ENCODE results near the gene KAT8. TPM values are rescaled to one million over a fixed set of nuclear protein-coding genes. Genes with fewer than 3 reads are reported as not detected.

KAT8 gene
- total and polyA plus RNA-seq, 2 of the 13 experiments (the other 11 are each of a cell fraction or from before 2014, with no cell fraction given): 79.0 to 84.2 TPM

DNA sequence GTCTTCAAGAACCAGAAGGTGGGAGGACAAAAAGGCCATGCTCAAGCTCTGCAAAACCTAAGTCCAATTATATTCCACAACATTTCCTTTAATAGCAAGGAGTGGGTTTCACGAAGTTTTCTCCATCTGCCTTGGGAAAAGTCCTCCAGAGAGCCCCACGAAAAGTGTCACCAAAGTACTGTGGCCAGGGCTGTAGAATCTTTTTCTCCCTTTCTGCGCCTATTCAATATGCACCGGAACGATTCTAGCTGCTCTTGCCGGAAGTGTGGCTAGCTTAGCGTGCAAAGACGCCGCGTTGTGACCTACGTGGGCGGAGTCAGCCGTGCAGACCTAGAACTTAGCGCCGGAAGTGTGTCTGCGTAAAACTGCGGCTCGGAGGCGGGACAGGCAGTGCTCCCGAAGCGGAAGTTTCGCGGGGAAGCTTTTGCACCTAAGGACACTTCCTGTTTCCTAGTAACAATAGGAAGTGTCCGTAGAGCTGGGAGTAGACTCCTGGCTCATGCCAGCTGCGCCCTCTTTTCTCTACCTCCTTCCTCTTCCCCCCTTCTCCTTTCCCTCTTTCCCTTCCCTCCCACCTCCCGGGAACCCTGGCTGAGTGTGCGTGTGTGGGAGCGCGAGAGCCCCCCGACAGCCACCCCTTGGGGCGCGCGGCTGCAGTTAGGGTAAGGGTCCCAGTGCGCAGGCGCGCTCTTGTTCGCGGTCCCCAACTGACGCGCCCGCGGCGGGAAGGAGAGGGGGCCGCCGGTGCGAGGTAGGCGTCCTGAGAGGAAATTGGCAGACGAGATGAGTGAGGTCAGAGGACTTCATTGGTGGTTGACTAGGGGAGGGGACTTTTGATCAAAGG, 43.3 kb upstream of the KAT8 start, which contains the start of the genes ZNF646 and ZNF668 (continued):
- TF ChIP-seq, protein P1, sequence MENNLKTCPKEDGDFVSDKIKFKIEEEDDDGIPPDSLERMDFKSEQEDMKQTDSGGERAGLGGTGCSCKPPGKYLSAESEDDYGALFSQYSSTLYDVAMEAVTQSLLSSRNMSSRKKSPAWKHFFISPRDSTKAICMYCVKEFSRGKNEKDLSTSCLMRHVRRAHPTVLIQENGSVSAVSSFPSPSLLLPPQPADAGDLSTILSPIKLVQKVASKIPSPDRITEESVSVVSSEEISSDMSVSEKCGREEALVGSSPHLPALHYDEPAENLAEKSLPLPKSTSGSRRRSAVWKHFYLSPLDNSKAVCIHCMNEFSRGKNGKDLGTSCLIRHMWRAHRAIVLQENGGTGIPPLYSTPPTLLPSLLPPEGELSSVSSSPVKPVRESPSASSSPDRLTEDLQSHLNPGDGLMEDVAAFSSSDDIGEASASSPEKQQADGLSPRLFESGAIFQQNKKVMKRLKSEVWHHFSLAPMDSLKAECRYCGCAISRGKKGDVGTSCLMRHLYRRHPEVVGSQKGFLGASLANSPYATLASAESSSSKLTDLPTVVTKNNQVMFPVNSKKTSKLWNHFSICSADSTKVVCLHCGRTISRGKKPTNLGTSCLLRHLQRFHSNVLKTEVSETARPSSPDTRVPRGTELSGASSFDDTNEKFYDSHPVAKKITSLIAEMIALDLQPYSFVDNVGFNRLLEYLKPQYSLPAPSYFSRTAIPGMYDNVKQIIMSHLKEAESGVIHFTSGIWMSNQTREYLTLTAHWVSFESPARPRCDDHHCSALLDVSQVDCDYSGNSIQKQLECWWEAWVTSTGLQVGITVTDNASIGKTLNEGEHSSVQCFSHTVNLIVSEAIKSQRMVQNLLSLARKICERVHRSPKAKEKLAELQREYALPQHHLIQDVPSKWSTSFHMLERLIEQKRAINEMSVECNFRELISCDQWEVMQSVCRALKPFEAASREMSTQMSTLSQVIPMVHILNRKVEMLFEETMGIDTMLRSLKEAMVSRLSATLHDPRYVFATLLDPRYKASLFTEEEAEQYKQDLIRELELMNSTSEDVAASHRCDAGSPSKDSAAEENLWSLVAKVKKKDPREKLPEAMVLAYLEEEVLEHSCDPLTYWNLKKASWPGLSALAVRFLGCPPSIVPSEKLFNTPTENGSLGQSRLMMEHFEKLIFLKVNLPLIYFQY (CRISPR knock-in tag; IDR thresholded peaks at IDR 0.05; ENCODE audit: borderline replicate concordance): peak; percentile 71; the same call in 1 of the 2 replicates
- no peak for TF ChIP-seq ZFP82 (CRISPR knock-in tag; IDR thresholded peaks at IDR 0.05; ENCODE audit: borderline replicate concordance)
- no peak for TF ChIP-seq ZBTB4 (CRISPR knock-in tag; IDR thresholded peaks at IDR 0.05; ENCODE audit: borderline replicate concordance)
- TF ChIP-seq PHF21A (CRISPR knock-in tag; IDR thresholded peaks at IDR 0.05): peak; percentile 85; the same call in 1 of the 2 replicates
- TF ChIP-seq KIAA2018 (CRISPR knock-in tag; IDR thresholded peaks at IDR 0.05; ENCODE audit: borderline replicate concordance): 0 out of 2 replicates have a peak, but pooled peaks have one; percentile 55
- TF ChIP-seq ZNF24 (IDR thresholded peaks at IDR 0.05): peak; percentile 63; the same call in 1 of the 2 replicates
- TF ChIP-seq DR1 (CRISPR knock-in tag; IDR thresholded peaks at IDR 0.05): peak; percentile 68
- 0 out of 2 replicates have a peak, but pooled peaks have one; percentile 18 for TF ChIP-seq MAZ (IDR thresholded peaks at IDR 0.05; ENCODE audit: borderline replicate concordance, low read depth, low read length)
- no peak; the same call in 1 of the 2 replicates for TF ChIP-seq MAZ (CRISPR knock-in tag; IDR thresholded peaks at IDR 0.05; ENCODE audit: low read depth)
- peak; percentile 79 for TF ChIP-seq REL (CRISPR knock-in tag; conservative IDR thresholded peaks at IDR 0.05)

Measured in HepG2 (cell line).